DOHH2 (cell line): Measurements from ENCODE around the gene CHRND.

Experiments
- CTCF ChIP-seq: fragments of 200-600 bp; sonication (generic); IDR thresholded peaks from one replicate; pipeline ENCODE4 v1.5.1; 2014; ENCODE audit warnings: antibody characterized with exemption, mild to moderate bottlenecking, low read depth, low read length; ENCODE audit not compliant: poor library complexity, severe bottlenecking
- EZH2phosphoT487 ChIP-seq: fragments of 200-600 bp; sonication (generic); IDR thresholded peaks from 2 replicates; pipeline ENCODE4 v1.6.1; 2017; ENCODE audit warnings: borderline replicate concordance, mild to moderate bottlenecking, antibody characterized with exemption, low read length, moderate library complexity, mixed read lengths

- TF ChIP-seq CTCF (no peak), EZH2phosphoT487 (no peak)
Observed at GRCh38 chr2:232533944-232534710, 8.2 kb downstream of the CHRND start.
